ENCODE measurements around the gene KRT6C.
A peak's percentile ranks its signal among the peaks of the same experiment; 100 is the strongest.
"Not testable (repeated sequence)": the region's sequence is repeated elsewhere in the genome, so short reads cannot be mapped to it uniquely, and the experiment has no call there.

The KRT6C gene

GRCh38 chr12:52455821-52456220 is 17.8 kb downstream of the KRT6C start:
- DNase-seq (ENCODE audit: low read depth): no peak

DNA sequence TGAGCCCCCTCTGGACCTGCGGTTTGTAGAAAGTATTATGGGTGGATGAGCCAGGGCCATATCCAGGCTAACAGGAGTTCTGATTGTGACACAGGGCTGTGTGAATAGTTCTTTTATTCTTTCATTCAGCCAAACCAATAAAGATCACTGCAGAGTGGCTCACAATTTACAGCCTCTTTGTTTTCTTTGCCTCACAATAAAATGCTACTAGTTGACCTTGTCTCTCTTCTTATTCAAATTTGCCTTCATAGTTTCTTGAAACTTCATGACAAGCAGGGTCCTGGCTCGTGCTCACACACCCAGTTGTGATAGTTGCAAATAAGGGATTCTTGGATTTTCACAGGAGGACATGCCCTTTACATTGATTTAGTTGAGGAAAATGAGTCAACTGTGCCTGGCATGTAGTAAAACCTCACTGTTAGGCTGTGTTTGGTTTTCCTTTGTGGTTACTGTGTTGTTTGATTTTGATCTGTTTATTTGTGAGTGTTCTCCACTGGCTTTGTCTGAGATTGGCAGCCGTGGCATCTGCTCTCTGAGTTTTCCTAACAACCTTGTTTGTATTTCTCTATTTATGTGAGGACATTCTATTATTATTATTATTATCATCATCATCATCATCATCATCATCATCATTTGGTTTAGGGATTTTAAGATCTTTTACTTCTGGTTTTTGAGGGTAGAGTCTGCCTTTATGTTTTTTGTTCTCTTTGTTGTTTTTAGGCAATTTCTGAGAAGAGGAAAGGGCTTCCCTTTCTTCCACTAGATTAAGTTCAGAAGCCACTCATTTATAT is 19.0 kb downstream of the KRT6C start:
- no peak for DNase-seq (ENCODE audit: low read depth)

GRCh38 chr12:52452101-52452500 is 21.5 kb downstream of the KRT6C start, which contains the start of gene KRT6B:
Gene KRT6B (minus strand): TSS chr12:52452146. CDS start chr12:52452078, 68 bp downstream.
- no peak for DNase-seq (ENCODE audit: low read depth)

GRCh38 chr12:52448228-52448627 is 25.4 kb downstream of the KRT6C start:
- no peak for DNase-seq (ENCODE audit: low read depth)

DNA sequence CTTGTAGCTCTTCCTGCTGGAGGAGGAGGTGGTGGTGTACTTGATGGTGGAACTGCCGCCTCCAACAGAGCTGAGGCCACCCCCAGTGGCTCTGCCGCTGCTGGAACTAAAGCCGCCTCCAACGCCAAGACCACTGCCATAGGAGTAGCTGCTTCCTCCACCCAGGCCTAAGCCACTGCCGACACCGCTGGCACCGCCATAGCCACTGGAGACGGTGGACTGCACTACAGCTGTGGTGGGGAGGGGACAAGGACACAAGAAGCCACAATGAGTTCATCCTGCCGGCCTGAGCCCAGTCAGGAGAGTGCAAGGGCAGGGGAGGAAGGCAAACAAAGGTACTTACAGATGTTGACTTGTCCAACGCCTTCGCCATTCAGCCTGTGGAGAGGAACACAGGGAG is 26.4 kb downstream of the KRT6C start:
- not testable (repeated sequence) for DNase-seq (ENCODE audit: low read depth)

GRCh38 chr12:52446367-52447045 is 27.1 kb downstream of the KRT6C start:
- no peak for DNase-seq (ENCODE audit: low read depth)

DNA sequence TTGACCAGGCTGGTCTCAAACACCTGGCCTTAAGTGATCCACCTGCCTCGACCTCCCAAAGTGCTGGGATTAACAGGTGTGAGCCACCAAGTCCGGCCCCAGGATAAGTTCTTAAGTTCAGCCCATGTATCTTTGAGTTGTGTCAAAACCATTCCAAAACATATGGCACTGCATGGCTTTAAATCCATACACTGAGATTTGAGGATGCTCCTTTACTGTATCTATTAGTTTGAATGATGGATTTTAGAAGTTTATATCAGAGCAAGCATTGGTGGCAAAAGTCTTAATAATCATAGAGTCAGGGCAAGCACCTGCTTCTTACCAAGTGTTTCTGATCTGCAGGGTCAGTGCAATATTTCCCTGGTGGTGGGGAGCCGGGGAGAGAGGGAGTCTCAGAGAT is 27.7 kb downstream of the KRT6C start:
- DNase-seq (ENCODE audit: low read depth): no peak

DNA sequence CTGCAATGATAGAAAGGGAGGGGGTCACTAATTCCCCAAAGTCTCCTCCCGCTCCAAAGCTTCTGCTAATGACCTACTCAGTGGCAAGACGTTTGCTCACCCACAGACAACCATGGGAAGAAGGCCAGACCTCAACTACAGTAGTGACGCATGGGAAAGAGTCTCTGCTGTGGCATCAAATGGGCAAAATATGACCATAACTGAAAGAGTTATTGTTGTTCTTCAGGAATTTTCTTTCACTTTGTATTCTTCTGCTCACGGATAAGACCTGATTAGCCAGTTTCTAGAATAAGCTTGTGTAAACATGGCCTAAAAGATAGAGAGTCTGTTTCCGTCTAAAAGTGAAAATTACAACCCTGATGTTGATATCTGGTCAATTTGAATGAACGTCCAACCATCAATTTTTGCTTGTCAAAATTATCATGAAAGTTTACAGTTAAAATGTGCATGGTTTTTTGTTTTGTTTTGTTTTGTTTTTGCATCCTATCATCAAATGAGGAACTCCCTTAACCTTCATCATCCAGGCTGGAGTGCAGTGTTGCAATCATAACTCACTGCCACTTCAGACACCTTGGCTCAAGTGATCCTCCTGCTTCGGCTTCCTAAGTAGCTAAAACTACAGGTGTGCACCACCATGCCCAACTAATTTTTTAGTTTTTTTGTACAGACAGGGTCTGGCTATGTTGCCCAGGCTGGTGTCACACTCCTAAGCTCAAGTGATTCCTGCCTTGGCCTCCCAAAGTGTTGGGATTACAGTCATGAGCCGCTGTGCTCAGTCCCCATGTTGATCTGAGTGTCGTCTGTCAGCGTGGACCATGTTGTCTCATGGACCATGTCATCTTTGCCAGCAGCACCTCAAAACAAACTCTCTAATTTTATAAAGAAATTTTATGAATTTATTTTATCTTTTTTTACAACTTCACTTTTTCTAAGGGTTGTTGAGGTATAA is 28.7 kb downstream of the KRT6C start:
- DNase-seq (ENCODE audit: low read depth): no peak

GRCh38 chr12:52443966-52444365 is 29.6 kb downstream of the KRT6C start:
- no peak for DNase-seq (ENCODE audit: low read depth)

GRCh38 chr12:52442600-52443061 is 31.0 kb downstream of the KRT6C start:
- DNase-seq (ENCODE audit: low read depth): peak; percentile 51

DNA sequence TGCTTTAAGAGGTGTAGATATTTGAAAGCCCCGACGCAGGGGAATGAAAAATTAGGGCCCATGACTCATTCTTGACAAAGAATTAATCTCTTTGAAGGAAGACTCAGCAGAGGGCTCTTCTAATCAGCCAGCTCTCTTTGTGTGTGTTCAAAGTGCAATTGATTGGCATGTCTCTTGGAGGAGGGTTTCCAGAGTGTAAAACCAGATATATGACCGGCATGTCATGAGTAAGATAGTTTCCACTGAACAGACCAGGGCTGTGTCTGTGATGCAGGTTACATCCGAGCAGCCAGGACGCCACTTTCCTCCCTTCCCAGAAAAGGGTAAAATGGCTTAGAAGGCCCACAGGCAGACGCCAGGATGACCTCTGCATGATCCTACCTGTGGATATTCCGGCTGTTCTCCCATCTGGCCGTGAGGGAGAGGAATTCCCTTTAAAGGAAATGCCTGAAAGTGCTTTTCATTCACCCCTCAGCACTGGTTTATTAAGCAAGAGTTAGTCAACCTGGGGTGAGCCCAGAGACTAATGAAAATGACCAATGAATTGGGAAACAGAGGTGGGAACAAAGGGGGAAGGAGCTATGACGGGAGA is 32.2 kb downstream of the KRT6C start:
- DNase-seq (ENCODE audit: low read depth): no peak

- DNase-seq (ENCODE audit: low read depth): no peak
Observed at GRCh38 chr12:52440821-52441319, 32.7 kb downstream of the KRT6C start.

DNA sequence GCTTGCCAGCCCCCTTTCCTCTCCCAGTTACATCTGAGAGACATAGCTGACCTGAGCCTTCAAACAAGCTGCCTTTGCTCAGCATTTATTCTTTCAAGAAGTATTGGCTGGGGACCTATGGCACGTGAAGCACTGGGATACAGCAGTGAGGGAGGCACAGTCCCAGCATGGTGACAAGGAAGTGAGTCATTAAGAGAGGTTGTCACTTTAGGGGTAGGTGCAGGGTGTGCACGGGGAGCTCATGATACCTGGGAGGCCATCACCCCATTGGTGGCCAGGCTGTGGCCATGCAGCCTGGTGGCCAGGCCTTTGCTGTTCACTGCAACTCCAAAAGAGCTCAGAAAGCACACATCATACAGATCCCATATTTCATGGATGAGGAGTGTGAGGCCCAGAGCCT is 33.8 kb downstream of the KRT6C start:
- no peak for DNase-seq (ENCODE audit: low read depth)

GRCh38 chr12:52439420-52439819 is 34.2 kb downstream of the KRT6C start:
- no peak for DNase-seq (ENCODE audit: low read depth)

- no peak for DNase-seq (ENCODE audit: low read depth)
Observed at GRCh38 chr12:52438305-52439301, 35.0 kb downstream of the KRT6C start.

DNA sequence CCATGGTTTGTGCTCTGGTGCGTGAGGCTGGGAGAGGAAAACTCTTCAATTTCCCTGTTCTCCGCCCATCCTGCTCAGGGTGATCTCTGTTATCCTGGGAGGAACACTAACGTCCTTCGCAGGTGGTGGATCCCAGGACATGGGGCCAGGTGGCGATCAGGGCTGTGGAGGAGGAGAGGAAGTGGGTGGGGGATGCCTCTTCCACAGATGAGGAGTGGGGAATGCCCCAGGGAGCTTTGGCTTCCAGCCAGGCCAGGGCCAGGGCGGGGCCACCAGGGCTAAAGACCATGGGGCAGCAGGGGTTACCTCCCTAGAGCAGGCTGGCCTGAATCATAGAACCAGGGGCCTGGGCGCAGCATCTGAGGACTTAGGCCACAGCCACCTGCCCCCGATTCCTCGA is 36.1 kb downstream of the KRT6C start:
- no peak for DNase-seq (ENCODE audit: low read depth)

DNA sequence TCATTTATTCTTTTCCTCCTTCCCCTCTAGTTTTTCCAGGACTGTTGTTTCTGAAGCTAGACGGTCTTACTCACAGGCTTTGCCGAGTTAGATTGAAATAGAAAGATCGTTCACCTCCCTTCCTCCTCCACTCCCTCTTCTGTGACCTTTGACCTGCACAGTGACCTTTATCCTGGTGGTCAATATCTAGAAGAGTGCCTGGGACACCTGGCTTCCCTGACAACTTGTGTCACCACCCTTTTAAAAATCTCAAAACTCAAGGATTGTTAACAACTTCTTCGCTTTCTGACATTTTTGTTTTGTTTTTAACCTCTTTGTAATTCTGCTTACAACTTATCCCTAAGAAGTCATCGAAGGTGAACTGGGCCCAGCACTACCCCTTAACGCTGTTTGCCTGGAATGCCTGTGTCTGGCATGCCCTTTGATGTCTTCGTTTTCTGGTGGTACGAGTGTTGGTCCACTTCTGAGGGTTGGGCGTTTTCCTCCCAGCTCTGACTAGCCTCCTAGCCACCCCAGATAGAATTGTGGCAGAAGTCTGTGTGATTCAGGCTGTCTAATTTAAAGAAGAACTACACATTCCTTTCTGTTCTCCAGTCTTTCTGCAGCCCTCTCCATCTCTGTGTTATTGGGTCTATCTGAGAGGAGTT is 36.7 kb downstream of the KRT6C start:
- DNase-seq (ENCODE audit: low read depth): no peak

- no peak for DNase-seq (ENCODE audit: low read depth)
Observed at GRCh38 chr12:52436000-52436827, 37.4 kb downstream of the KRT6C start.

GRCh38 chr12:52435659-52435999 is 38.0 kb downstream of the KRT6C start:
- DNase-seq (ENCODE audit: low read depth): no peak
